ENCODE measurements around the gene ZC2HC1B.

ZC2HC1B gene

DNA sequence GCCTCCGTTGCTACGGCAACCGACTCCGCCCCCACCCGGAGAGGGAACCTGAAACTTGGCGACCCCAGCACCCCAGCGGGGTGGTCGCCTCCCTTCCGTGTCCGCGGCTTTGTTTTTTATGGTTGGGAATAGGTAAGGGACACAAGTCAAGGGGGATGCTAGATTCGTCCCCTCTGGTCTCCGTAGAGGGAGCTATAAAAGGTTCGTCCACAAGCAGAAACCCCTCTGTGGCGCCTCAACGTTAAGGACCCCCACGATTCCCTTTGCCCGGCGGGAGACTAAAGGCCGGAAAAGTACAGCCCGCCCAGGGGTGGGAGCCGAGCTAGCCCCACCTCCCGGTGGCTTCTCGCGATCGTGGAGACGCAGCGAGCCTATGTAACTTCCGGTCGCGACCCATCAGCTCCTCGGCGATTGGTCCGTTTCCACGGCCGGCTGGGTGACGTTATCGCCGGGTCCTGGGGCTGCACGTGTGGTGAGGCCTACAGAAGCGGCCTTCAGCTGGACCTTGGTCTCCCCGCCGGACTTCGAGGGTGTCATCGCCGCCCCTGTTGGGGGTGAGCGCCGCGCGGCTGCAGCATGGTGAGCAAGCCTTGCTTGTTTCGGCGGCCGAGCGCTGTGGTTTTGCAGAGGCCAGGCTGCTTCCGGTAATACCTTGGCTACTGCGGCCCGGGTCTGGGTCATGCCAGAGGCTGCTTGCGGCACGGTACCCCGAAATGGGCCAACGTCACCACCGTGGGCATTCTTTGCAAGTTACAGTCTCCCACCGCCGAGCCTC is 21.2 kb upstream of the ZC2HC1B start, which contains the start of gene LTV1:
Gene LTV1 (plus strand): TSS at position 437 of the 775 bp plus-strand sequence. CDS start 140 bp downstream, at position 577.
- peak within 1 kb of the TSS; percentile 84 for H3K4me3 ChIP-seq (replicated peaks; ENCODE audit: insufficient read depth, low read length)
- peak within 1 kb of the TSS; percentile 96 for H3K27ac ChIP-seq (replicated peaks)
- H3K27me3 ChIP-seq (ENCODE audit: insufficient read depth, poor library complexity, severe bottlenecking), result no peaks in the 10 kb centered on the region
- peak; percentile 91 to 96 for DNase-seq (ENCODE audit: low read depth in 1 of 2, low spot score in 1 of 2)
- TF ChIP-seq CTCF (IDR thresholded peaks at IDR 0.05; ENCODE audit: insufficient read depth, low read length), result no peak
- TF ChIP-seq SPI1 (IDR thresholded peaks at IDR 0.05; ENCODE audit: borderline replicate concordance, low read depth), result no peak
- TF ChIP-seq, protein P1, sequence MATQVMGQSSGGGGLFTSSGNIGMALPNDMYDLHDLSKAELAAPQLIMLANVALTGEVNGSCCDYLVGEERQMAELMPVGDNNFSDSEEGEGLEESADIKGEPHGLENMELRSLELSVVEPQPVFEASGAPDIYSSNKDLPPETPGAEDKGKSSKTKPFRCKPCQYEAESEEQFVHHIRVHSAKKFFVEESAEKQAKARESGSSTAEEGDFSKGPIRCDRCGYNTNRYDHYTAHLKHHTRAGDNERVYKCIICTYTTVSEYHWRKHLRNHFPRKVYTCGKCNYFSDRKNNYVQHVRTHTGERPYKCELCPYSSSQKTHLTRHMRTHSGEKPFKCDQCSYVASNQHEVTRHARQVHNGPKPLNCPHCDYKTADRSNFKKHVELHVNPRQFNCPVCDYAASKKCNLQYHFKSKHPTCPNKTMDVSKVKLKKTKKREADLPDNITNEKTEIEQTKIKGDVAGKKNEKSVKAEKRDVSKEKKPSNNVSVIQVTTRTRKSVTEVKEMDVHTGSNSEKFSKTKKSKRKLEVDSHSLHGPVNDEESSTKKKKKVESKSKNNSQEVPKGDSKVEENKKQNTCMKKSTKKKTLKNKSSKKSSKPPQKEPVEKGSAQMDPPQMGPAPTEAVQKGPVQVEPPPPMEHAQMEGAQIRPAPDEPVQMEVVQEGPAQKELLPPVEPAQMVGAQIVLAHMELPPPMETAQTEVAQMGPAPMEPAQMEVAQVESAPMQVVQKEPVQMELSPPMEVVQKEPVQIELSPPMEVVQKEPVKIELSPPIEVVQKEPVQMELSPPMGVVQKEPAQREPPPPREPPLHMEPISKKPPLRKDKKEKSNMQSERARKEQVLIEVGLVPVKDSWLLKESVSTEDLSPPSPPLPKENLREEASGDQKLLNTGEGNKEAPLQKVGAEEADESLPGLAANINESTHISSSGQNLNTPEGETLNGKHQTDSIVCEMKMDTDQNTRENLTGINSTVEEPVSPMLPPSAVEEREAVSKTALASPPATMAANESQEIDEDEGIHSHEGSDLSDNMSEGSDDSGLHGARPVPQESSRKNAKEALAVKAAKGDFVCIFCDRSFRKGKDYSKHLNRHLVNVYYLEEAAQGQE (IDR thresholded peaks at IDR 0.05; ENCODE audit: insufficient replicate concordance, low read depth), result no peak
- TF ChIP-seq GABPA (IDR thresholded peaks at IDR 0.05; ENCODE audit: low read depth), result peak; percentile 63
- peak; percentile 69; the same call in 1 of the 2 replicates for TF ChIP-seq POLR2AphosphoS5 (IDR thresholded peaks at IDR 0.05; ENCODE audit: low read depth)

- no peak for TF ChIP-seq CTCF (IDR thresholded peaks at IDR 0.05; ENCODE audit: insufficient read depth, low read length)
- no peak; the same call in 1 of the 2 replicates for TF ChIP-seq POLR2AphosphoS5 (IDR thresholded peaks at IDR 0.05; ENCODE audit: low read depth)
- no peak for TF ChIP-seq SPI1 (IDR thresholded peaks at IDR 0.05; ENCODE audit: borderline replicate concordance, low read depth)
- TF ChIP-seq GABPA (IDR thresholded peaks at IDR 0.05; ENCODE audit: low read depth), result no peak
- TF ChIP-seq, protein P1 (IDR thresholded peaks at IDR 0.05; ENCODE audit: insufficient replicate concordance, low read depth), result no peak
- H3K27ac ChIP-seq (replicated peaks), result peak overlapping the region; percentile 96
- peak overlapping the region; percentile 84 for H3K4me3 ChIP-seq (replicated peaks; ENCODE audit: insufficient read depth, low read length)
- H3K27me3 ChIP-seq (ENCODE audit: insufficient read depth, poor library complexity, severe bottlenecking), result no peaks in the 10 kb centered on the region
- DNase-seq (ENCODE audit: low read depth in 1 of 2, low spot score in 1 of 2), result peak in 1 of 2 experiments; percentile 64
These were observed 20.6 kb upstream of the ZC2HC1B start for GRCh38 chr6:143843677-143843999.

DNA sequence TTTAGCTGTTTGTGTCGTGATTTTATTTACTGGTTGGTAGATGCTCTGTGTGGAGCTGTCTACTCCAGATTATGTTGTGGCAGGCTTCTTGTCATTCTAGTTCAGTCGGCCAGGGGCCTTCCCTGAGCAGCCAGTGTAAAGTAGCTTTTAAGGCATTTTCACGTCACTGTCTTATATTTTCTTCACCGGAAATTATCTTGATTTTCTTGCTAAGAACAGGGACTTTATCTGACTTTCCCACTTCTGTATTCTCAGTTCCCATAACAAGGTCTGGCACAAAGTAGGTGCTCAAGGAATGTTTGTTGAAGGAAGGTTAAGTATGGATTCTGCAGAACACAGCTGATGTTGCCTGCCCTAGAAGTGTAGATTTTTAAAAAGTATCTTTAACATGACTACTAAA is 20.3 kb upstream of the ZC2HC1B start:
- H3K4me3 ChIP-seq (replicated peaks; ENCODE audit: insufficient read depth, low read length), result peak overlapping the region; percentile 84
- TF ChIP-seq CTCF (IDR thresholded peaks at IDR 0.05; ENCODE audit: insufficient read depth, low read length), result no peak
- no peak; the same call in 1 of the 2 replicates for TF ChIP-seq POLR2AphosphoS5 (IDR thresholded peaks at IDR 0.05; ENCODE audit: low read depth)
- no peak for TF ChIP-seq SPI1 (IDR thresholded peaks at IDR 0.05; ENCODE audit: borderline replicate concordance, low read depth)
- TF ChIP-seq GABPA (IDR thresholded peaks at IDR 0.05; ENCODE audit: low read depth), result no peak
- TF ChIP-seq, protein P1 (IDR thresholded peaks at IDR 0.05; ENCODE audit: insufficient replicate concordance, low read depth), result no peak
- no peaks in the 10 kb centered on the region for H3K27me3 ChIP-seq (ENCODE audit: insufficient read depth, poor library complexity, severe bottlenecking)
- H3K27ac ChIP-seq (replicated peaks), result peak overlapping the region; percentile 96
- DNase-seq (ENCODE audit: low read depth in 1 of 2, low spot score in 1 of 2), result no peak
